GM19372 (cell line): ENCODE results near the gene NLRP6.
"Not testable (repeated sequence)": the region's sequence is repeated elsewhere in the genome, so short reads cannot be mapped to it uniquely, and the experiment has no call there.

Source experiments
- ATAC-seq: cut with Tn5 transposase; IDR thresholded peaks from one replicate; pipeline ENCODE4 v1.9.1; 2021; ENCODE audit warnings: mild to moderate bottlenecking, low read depth, moderate library complexity; ENCODE audit not compliant: unreplicated experiment

Gene NLRP6

GRCh38 chr11:278001-278951, at the start of gene NLRP6:
Gene NLRP6, plus strand, starts transcription at chr11:278407. Its CDS starts 163 bp downstream, at chr11:278570.
- no peak for ATAC-seq

- no peak for ATAC-seq
Measured at GRCh38 chr11:230431-230830, 47.8 kb upstream of the NLRP6 start.

- ATAC-seq, result no peak
Measured at GRCh38 chr11:232783-233565, 45.2 kb upstream of the NLRP6 start.

- no peak for ATAC-seq
Measured at GRCh38 chr11:235180-235579, 43.0 kb upstream of the NLRP6 start.

- peak; percentile 14 for ATAC-seq
Measured at GRCh38 chr11:235609-235996, 42.6 kb upstream of the NLRP6 start.

GRCh38 chr11:235997-236773, 42.0 kb upstream of the NLRP6 start, which contains the start of gene SIRT3:
Gene SIRT3, minus strand, starts transcription at chr11:236342. Its CDS starts 14 bp downstream, at chr11:236328.
- ATAC-seq, result peak; percentile 67

GRCh38 chr11:236774-237767, 41.1 kb upstream of the NLRP6 start, which contains the start of gene PSMD13:
Gene PSMD13, plus strand, starts transcription at chr11:236976. Its CDS starts 74 bp downstream, at chr11:237050.
- peak; percentile 77 for ATAC-seq

- not testable (repeated sequence) for ATAC-seq
Measured at GRCh38 chr11:238346-238745, 39.9 kb upstream of the NLRP6 start.

- no peak for ATAC-seq
Measured at GRCh38 chr11:240315-240714, 37.9 kb upstream of the NLRP6 start.

- no peak for ATAC-seq
Measured at GRCh38 chr11:241634-242033, 36.6 kb upstream of the NLRP6 start.

- ATAC-seq, result no peak
Measured at GRCh38 chr11:244376-244775, 33.8 kb upstream of the NLRP6 start.

GRCh38 chr11:249062-249461, 29.1 kb upstream of the NLRP6 start:
- no peak for ATAC-seq

- no peak for ATAC-seq
Measured at GRCh38 chr11:250274-250673, 27.9 kb upstream of the NLRP6 start.

GRCh38 chr11:250740-251299, 27.4 kb upstream of the NLRP6 start:
- no peak for ATAC-seq

- no peak for ATAC-seq
Measured at GRCh38 chr11:251550-251949, 26.7 kb upstream of the NLRP6 start.

- no peak for ATAC-seq
Measured at GRCh38 chr11:252666-253065, 25.5 kb upstream of the NLRP6 start.

- no peak for ATAC-seq
Measured at GRCh38 chr11:253160-253885, 24.9 kb upstream of the NLRP6 start.

GRCh38 chr11:253886-254270, 24.3 kb upstream of the NLRP6 start:
- ATAC-seq, result no peak
